Neural cell (in vitro differentiated cells): ENCODE results near the gene ME3. TPM values are rescaled to one million over a fixed set of nuclear protein-coding genes. Genes with fewer than 3 reads are reported as not detected.

Source experiments
- H2AFZ ChIP-seq: fragments of 200-600, 300-800 bp; sonication (generic), shearing (Covaris generic); 2 replicates; pipeline ENCODE4 v1.6.0; 2014; ENCODE audit warnings: low read depth, mild to moderate bottlenecking, antibody characterized with exemption, low read length, moderate library complexity
- H3F3A ChIP-seq: fragments of 200-600 bp; shearing (Covaris generic); 2 replicates; pipeline ENCODE4 v1.6.1; 2016; ENCODE audit warnings: mild to moderate bottlenecking, moderate library complexity, mixed read lengths, antibody characterized with exemption, low read length; ENCODE audit not compliant: insufficient read depth, poor library complexity, severe bottlenecking
- H3K27ac ChIP-seq: fragments of 200-600, 300-800 bp; sonication (generic), shearing (Covaris generic); 2 replicates; pipeline ENCODE4 v1.5.1; 2014; ENCODE audit warnings: mild to moderate bottlenecking, low read length, moderate library complexity
- H3K27me3 ChIP-seq: fragments of 300-800, 200-600 bp; sonication (generic), shearing (Covaris generic); 2 replicates; pipeline ENCODE4 v1.6.0; 2014; ENCODE audit warnings: mild to moderate bottlenecking, low read depth, low read length, moderate library complexity; ENCODE audit not compliant: insufficient read depth
- H3K36me3 ChIP-seq: fragments of 300-800, 200-600 bp; sonication (generic), shearing (Covaris generic); 2 replicates; pipeline ENCODE4 v1.5.1; 2014; ENCODE audit warnings: mild to moderate bottlenecking, antibody characterized with exemption, low read length, moderate library complexity; ENCODE audit not compliant: insufficient read depth
- H3K4me2 ChIP-seq: fragments of 300-800, 200-600 bp; sonication (generic), shearing (Covaris generic); 2 replicates; pipeline ENCODE4 v1.6.0; 2014; ENCODE audit warnings: mild to moderate bottlenecking, low read length
- H3K4me3 ChIP-seq: fragments of 300-800, 200-600 bp; sonication (generic), shearing (Covaris generic); 2 replicates; pipeline ENCODE4 v1.5.1; 2014; ENCODE audit warnings: mild to moderate bottlenecking, low read length, moderate library complexity
- H3K79me2 ChIP-seq: fragments of 200-600 bp; shearing (Covaris generic); replicated peaks from 2 replicates; pipeline ENCODE4 v1.6.0; 2014; ENCODE audit warnings: mild to moderate bottlenecking, low read length, moderate library complexity; ENCODE audit not compliant: insufficient read depth
- H3K9ac ChIP-seq: fragments of 300-800, 200-600 bp; sonication (generic), shearing (Covaris generic); 2 replicates; pipeline ENCODE4 v1.6.1; 2016; ENCODE audit warnings: mild to moderate bottlenecking, low read length, mixed read lengths
- H3K9me2 ChIP-seq: fragments of 200-600 bp; shearing (Covaris generic); 2 replicates; pipeline ENCODE4 v1.6.1; 2016; ENCODE audit warnings: mild to moderate bottlenecking, low read length, mixed read lengths; ENCODE audit not compliant: insufficient read depth
- H3K9me3 ChIP-seq: fragments of 200-600, 300-800 bp; sonication (generic), shearing (Covaris generic); 2 replicates; pipeline ENCODE4 v1.6.1; 2016; ENCODE audit warnings: mild to moderate bottlenecking, mixed run types, low read length, moderate library complexity, mixed read lengths
- H4K20me1 ChIP-seq: fragments of 200-600 bp; shearing (Covaris generic); 2 replicates; pipeline ENCODE4 v1.6.1; 2016; ENCODE audit warnings: mild to moderate bottlenecking, mixed run types; ENCODE audit not compliant: insufficient read depth
- CTCF ChIP-seq: fragments of 450-650 bp; IDR thresholded peaks from 2 replicates; pipeline ENCODE4 v1.5.1; 2014; ENCODE audit warnings: antibody characterized with exemption, mild to moderate bottlenecking, moderate library complexity; ENCODE audit not compliant: poor library complexity, severe bottlenecking
- EP300 ChIP-seq: fragments of 450-650 bp; conservative IDR thresholded peaks from 2 replicates; pipeline ENCODE4 v1.6.1; 2014; ENCODE audit warnings: antibody characterized with exemption, mild to moderate bottlenecking, moderate library complexity; ENCODE audit not compliant: poor library complexity, severe bottlenecking
- EZH2 ChIP-seq: fragments of 200-600, 300-800 bp; shearing (Covaris generic), sonication (generic); IDR thresholded peaks from 2 replicates; pipeline ENCODE4 v1.6.1; 2014; ENCODE audit warnings: antibody characterized with exemption, low read length, borderline replicate concordance, mild to moderate bottlenecking; ENCODE audit not compliant: insufficient read depth, poor library complexity, severe bottlenecking
- MXI1 ChIP-seq: fragments of 450-650 bp; conservative IDR thresholded peaks from 2 replicates; pipeline ENCODE4 v1.6.1; 2014; ENCODE audit warnings: antibody characterized with exemption, mild to moderate bottlenecking; ENCODE audit not compliant: poor library complexity, severe bottlenecking
- POLR2AphosphoS5 ChIP-seq: IDR thresholded peaks from 2 replicates; pipeline ENCODE4 v1.6.1; 2012
- RAD21 ChIP-seq: fragments of 450-650 bp; conservative IDR thresholded peaks from 2 replicates; pipeline ENCODE4 v1.6.1; 2014; ENCODE audit warnings: antibody characterized with exemption, mild to moderate bottlenecking, moderate library complexity
- REST ChIP-seq: IDR thresholded peaks from 2 replicates; pipeline ENCODE4 v1.6.1; 2012; ENCODE audit warnings: borderline replicate concordance
- SMC3 ChIP-seq: fragments of 450-650 bp; conservative IDR thresholded peaks from 2 replicates; pipeline ENCODE4 v1.6.1; 2014; ENCODE audit warnings: antibody characterized with exemption, mild to moderate bottlenecking, moderate library complexity; ENCODE audit not compliant: poor library complexity
- TAF1 ChIP-seq: IDR thresholded peaks from 2 replicates; pipeline ENCODE4 v1.6.1; 2012; ENCODE audit warnings: low read depth
- polyA plus RNA-seq: library from polyadenylated mRNA; depleted of rRNA; stranded (reverse); fragments of >200 nt; gene quantifications from 2 replicates; pipeline ENCODE4 v1.2.3, GENCODE V29; 2014

Gene ME3
- polyA plus RNA-seq, 1 donor from 2014 or later: 2.1 TPM

GRCh38 chr11:86680716-86681482, 8.5 kb upstream of the ME3 start:
- H3K9me2 ChIP-seq: no peaks in the 10 kb centered on the region
- no peaks in the 10 kb centered on the region for H3K36me3 ChIP-seq
- no peak overlapping the region for H3K9ac ChIP-seq
- H3F3A ChIP-seq: no peaks in the 10 kb centered on the region
- no peak overlapping the region for H3K27ac ChIP-seq
- TF ChIP-seq EP300: no peak
- TF ChIP-seq SMC3: no peak
- TF ChIP-seq POLR2AphosphoS5: no peak
- no peak for TF ChIP-seq REST
- TF ChIP-seq RAD21: no peak
- no peak for TF ChIP-seq CTCF
- no peak for TF ChIP-seq EZH2
- TF ChIP-seq MXI1: no peak
- no peak for TF ChIP-seq TAF1
- no peaks in the 10 kb centered on the region for H3K79me2 ChIP-seq
- H3K9me3 ChIP-seq: no peaks in the 10 kb centered on the region
- H4K20me1 ChIP-seq: no peaks in the 10 kb centered on the region
- no peak overlapping the region for H2AFZ ChIP-seq
- no peaks in the 10 kb centered on the region for H3K27me3 ChIP-seq
- no peak overlapping the region for H3K4me3 ChIP-seq
- H3K4me2 ChIP-seq: no peak overlapping the region

GRCh38 chr11:86678823-86679222, 6.4 kb upstream of the ME3 start:
- Histone ChIP-seq H3K79me2 (no peaks in the 10 kb centered on the region), H3K27me3 (no peaks in the 10 kb centered on the region), H2AFZ (no peak overlapping the region), H3K9ac (no peak overlapping the region), H3K36me3 (no peaks in the 10 kb centered on the region), H4K20me1 (no peaks in the 10 kb centered on the region), H3K4me2 (no peak overlapping the region), H3K9me3 (no peaks in the 10 kb centered on the region), H3K4me3 (no peak overlapping the region), H3K9me2 (no peaks in the 10 kb centered on the region), H3K27ac (no peak overlapping the region), H3F3A (no peaks in the 10 kb centered on the region)
- no peak for TF ChIP-seq POLR2AphosphoS5

GRCh38 chr11:86678296-86678695, 5.9 kb upstream of the ME3 start:
- no peak overlapping the region for H2AFZ ChIP-seq
- H4K20me1 ChIP-seq: no peaks in the 10 kb centered on the region
- no peaks in the 10 kb centered on the region for H3K27me3 ChIP-seq
- TF ChIP-seq TAF1 (no peak), REST (no peak), MXI1 (no peak), POLR2AphosphoS5 (no peak), RAD21 (no peak), SMC3 (no peak), CTCF (no peak), EZH2 (no peak)
- H3K36me3 ChIP-seq: no peaks in the 10 kb centered on the region
- H3F3A ChIP-seq: no peaks in the 10 kb centered on the region
- no peak overlapping the region for H3K4me2 ChIP-seq
- no peak overlapping the region for H3K4me3 ChIP-seq
- no peaks in the 10 kb centered on the region for H3K79me2 ChIP-seq
- H3K9ac ChIP-seq: no peak overlapping the region
- no peaks in the 10 kb centered on the region for H3K9me3 ChIP-seq
- H3K9me2 ChIP-seq: no peaks in the 10 kb centered on the region
- no peak overlapping the region for H3K27ac ChIP-seq
